Measurements from ENCODE around the gene DOCK7. TPM values are rescaled to one million over a fixed set of nuclear protein-coding genes. Genes with fewer than 3 reads are reported as not detected.

DOCK7 gene
- total RNA-seq, 1 donor = 110 TPM

DNA sequence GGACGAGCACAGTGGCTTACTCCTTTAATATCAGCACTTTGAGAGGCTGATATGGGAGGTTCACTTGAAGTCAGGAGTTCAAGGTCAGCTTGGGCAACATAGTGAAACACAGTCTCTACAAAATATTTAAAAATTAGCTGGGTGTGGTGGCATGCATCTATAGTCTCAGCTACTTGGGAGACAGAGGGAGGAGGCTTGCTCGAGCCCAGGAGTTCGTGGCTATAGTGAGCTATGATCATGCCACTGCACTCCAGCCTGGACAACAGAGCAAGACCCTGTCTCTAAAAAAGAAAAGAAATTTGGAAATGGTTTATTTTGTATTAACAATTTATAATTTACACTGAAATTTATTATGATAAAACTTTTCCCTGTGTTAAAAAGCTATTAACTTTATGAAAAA lies 92.5 kb downstream of the DOCK7 start:
- no peak for DNase-seq (ENCODE audit: low read depth)
- TF ChIP-seq, protein P1, sequence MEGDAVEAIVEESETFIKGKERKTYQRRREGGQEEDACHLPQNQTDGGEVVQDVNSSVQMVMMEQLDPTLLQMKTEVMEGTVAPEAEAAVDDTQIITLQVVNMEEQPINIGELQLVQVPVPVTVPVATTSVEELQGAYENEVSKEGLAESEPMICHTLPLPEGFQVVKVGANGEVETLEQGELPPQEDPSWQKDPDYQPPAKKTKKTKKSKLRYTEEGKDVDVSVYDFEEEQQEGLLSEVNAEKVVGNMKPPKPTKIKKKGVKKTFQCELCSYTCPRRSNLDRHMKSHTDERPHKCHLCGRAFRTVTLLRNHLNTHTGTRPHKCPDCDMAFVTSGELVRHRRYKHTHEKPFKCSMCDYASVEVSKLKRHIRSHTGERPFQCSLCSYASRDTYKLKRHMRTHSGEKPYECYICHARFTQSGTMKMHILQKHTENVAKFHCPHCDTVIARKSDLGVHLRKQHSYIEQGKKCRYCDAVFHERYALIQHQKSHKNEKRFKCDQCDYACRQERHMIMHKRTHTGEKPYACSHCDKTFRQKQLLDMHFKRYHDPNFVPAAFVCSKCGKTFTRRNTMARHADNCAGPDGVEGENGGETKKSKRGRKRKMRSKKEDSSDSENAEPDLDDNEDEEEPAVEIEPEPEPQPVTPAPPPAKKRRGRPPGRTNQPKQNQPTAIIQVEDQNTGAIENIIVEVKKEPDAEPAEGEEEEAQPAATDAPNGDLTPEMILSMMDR (IDR thresholded peaks at IDR 0.05; ENCODE audit: insufficient read depth, low read length) = no peak

DNA sequence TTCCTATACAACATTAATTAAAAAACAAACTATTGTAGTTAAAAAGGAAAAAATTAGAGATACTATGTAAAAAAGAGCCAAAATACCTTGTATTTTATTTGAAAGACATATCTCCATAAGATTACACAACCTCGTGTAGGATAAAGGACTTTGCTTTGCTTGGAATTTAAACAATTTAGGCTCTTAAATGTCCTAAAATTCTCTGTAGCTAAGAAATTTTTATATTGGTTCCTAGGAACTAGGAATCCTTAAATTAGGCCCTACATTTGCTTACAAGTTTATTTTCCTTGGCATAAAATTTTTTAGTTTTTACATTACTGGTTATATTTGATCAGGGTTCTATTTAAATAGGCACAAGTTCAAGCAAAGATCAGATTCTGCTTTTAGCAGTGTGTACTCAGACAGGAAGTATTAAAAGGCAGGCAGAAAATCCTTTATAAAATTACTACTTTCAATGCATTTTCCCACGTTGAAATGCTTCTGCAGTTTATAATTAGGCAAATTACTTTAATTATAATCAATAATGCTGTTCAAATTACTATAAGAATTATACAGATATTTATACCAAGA lies 94.3 kb downstream of the DOCK7 start:
- TF ChIP-seq, protein P1 (IDR thresholded peaks at IDR 0.05; ENCODE audit: insufficient read depth, low read length) = no peak
- DNase-seq (ENCODE audit: low read depth) = peak; percentile 32
- no peak overlapping the region for H3K4me3 ChIP-seq (ENCODE audit: low read depth, low read length)

More for the DNA sequence above, 92.5 kb downstream of the DOCK7 start:
- H3K4me3 ChIP-seq (ENCODE audit: low read depth, low read length) = no peak overlapping the region

DNA sequence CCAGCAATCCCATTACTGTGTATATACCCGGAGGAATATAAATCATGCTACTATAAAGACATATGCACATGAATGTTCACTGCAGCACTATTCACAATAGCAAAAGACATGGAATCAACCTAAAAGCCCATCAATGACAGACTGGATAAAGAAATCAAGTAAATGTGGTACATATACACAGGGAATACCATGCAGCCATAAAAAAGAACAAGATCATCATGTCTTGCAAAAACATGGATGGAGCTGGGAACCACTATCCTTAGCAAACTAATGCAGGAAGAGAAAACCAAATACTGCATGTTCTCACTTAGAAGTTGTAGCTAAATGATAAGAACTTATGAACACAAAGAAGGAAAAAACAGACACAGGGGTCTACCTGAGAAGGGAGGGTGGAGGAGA lies 97.2 kb downstream of the DOCK7 start:
- TF ChIP-seq, protein P1 (IDR thresholded peaks at IDR 0.05; ENCODE audit: insufficient read depth, low read length) = no peak
- DNase-seq (ENCODE audit: low read depth) = no peak
- H3K4me3 ChIP-seq (ENCODE audit: low read depth, low read length) = no peak overlapping the region

DNA sequence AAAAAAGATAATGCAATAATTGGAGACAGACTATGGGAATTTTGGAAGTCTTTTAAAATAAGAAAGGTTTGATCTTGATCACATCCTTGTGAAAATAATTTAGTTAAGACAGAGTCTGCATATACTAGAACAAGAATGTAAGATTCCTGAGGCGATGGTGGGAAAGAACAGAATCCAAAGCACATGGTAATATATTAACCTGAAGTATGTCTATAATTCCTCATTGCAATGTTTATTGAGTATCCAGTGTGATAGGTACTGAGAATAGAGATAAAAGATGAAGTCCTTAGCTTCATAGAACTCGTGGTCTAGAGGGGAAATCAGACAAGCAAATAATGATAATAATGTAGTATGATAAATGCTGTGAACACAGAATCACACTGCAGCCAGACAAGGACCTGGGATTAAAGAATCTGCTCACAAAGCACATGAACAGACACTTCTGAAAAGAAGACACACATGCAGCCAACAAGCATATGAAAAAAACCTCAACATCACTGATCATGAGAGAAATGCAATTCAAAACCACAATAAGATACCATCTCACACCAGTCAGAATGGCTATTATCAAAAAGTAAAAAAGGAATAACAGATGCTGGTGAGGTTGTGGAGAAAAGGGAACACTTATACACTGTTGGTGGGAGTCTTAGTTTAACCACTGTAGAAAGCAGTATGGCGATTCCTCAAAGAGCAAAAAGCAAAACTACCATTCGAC lies 97.8 kb downstream of the DOCK7 start:
- DNase-seq (ENCODE audit: low read depth) = no peak
- no peak overlapping the region for H3K4me3 ChIP-seq (ENCODE audit: low read depth, low read length)
- TF ChIP-seq, protein P1 (IDR thresholded peaks at IDR 0.05; ENCODE audit: insufficient read depth, low read length) = no peak

DNA sequence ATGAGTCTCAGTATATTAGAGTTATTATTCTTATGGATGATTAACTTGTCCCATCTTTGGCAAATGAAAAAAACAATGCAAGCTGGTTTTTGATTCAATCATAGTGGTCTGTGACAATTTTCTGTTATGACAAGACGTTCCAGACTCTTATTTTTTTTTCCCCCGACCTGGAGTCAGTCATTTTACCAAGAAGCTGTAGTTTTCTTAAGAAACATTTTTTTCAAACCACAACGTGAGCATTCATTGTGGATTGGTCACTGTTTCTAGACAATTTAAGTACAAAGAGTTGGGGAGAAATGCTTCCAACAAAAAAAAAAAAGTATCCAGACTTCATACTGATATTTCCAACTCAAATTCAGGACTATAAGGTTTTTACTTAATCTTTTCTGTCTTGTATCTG lies 98.9 kb downstream of the DOCK7 start:
- H3K4me3 ChIP-seq (ENCODE audit: low read depth, low read length) = no peak overlapping the region
- peak; percentile 33 for DNase-seq (ENCODE audit: low read depth)
- TF ChIP-seq, protein P1 (IDR thresholded peaks at IDR 0.05; ENCODE audit: insufficient read depth, low read length) = no peak

DNA sequence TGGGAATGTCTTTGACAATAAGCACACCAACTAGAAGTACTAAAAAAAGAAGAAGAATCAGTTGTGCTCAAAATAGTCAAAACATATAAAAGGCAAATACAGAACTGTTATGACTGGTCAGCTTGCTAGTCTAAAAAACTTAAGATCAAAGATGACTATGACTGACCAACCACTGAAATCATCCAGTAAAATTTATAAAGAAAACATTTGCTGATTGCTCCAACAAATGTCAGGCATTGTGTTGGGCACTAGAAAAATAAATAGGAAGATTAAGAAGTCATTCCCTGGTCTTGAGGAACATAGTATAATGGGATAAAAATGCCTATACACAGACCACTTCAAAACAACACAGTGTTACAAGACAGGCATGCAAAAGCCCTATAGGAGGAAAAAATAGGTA lies 100.2 kb downstream of the DOCK7 start:
- peak; percentile 41 for DNase-seq (ENCODE audit: low read depth)
- TF ChIP-seq, protein P1 (IDR thresholded peaks at IDR 0.05; ENCODE audit: insufficient read depth, low read length) = no peak
- no peak overlapping the region for H3K4me3 ChIP-seq (ENCODE audit: low read depth, low read length)
